8988T (cell line): ENCODE data around the gene CAPN11.
"Not testable (repeated sequence)": the region's sequence is repeated elsewhere in the genome, so short reads cannot be mapped to it uniquely, and the experiment has no call there.

Experiments
- DNase-seq: peaks from one replicate; pipeline ENCODE4 v3.0.0; 2011

Gene CAPN11

DNA sequence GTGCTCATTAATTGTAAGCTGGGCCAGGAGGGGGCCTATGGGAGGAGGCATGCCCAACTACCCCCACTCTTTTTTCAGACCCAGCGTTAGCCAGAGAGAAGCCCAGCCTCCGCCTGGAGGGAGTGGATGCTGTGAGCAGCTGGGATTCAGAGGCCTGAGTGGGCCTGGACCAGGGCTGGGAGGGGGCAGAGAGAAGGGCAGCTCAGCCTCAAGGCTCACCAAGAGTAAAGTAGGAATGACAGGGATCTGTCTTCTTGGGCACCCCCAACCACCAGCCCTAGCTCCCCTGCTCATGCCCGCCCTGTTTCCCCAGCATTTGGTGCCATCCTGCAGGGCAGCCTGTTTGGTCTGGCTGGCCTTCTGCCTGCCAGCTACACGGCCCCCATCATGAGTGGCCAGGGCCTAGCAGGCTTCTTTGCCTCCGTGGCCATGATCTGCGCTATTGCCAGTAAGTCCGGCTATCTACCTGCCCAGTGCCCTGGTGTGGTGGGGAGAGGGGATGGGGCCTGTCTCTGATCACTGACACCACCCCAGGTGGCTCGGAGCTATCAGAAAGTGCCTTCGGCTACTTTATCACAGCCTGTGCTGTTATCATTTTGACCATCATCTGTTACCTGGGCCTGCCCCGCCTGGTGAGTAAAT, 71.5 kb downstream of the CAPN11 start:
- DNase-seq = no peak

DNA sequence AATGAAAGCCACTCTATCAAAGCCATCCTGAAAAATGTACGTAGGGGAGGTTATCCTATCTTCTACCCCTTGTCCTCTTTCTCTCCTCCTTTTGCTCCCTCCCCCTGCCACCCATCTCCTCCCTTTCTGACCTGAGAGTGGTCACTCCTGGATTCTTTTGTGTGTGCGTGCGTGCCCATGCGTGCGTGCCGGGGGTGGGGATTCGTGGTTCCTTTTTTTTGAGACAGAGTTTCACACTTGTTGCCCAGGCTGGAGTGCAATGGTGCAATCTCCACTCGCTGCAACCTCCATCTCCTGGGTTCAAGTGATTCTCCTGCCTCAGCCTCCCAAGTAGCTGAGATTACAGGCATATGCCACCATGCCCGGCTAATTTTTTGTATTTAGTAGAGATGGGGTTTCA, 72.8 kb downstream of the CAPN11 start:
- DNase-seq = not testable (repeated sequence)

DNA sequence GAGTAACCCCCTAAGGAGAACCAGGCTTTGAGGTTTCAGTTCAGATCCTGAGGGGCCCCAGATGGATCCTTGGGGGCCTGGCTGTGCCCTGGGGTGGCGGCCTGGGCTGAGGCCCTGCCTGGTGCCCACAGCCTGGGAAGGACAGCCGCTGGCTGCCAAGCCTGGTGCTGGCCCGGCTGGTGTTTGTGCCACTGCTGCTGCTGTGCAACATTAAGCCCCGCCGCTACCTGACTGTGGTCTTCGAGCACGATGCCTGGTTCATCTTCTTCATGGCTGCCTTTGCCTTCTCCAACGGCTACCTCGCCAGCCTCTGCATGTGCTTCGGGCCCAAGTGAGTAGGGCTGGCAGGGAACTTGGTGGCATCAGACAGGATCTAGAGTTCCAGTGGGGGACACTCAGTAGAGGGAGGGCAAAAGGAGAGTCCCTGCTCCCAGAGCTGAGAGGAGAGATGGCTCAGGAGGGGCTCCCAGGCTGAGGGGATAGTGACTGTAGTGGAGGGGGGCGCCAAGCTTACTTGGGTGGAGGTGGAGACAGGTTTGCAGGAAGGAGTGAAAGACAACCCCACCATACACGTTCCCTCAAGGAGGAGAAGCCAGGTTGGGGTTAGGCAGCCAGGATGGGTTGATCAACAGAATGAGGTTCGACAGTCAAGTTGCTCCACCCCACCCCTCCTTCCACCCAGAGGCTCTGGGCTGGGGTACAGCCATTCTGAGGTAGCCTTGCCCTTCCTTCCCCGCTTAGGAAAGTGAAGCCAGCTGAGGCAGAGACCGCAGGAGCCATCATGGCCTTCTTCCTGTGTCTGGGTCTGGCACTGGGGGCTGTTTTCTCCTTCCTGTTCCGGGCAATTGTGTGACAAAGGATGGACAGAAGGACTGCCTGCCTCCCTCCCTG, 74.3 kb downstream of the CAPN11 start:
- DNase-seq = no peak

- no peak for DNase-seq
Measured at GRCh38 chr6:44233567-44234100, 75.0 kb downstream of the CAPN11 start.
